Stimulated activated memory B cell treated with anti-CD40 and anti-IgM and Interleukin-4, amounts not matched to agents 10 μg/mL and 1 μg/mL and 100 μg/mL, for 72 hours (primary cell): Measurements from ENCODE around the gene GCKR.
"Not testable (repeated sequence)": the region's sequence is repeated elsewhere in the genome, so short reads cannot be mapped to it uniquely, and the experiment has no call there.

ENCODE experiments used
- ATAC-seq: fragments of 150-1000 bp; cut with Tn5 transposase; 2 replicates; pipeline ENCODE4 v1.10.0; 2021
- H3K27ac Mint-ChIP-seq: one replicate; pipeline ENCODE4 v1.8.0; 2022; ENCODE audit warnings: mild to moderate bottlenecking, mixed read lengths
- H3K27me3 Mint-ChIP-seq: one replicate; pipeline ENCODE4 v1.8.0; 2022; ENCODE audit warnings: mixed read lengths
- H3K36me3 Mint-ChIP-seq: one replicate; pipeline ENCODE4 v1.8.0; 2022; ENCODE audit warnings: mixed read lengths
- H3K4me1 Mint-ChIP-seq: one replicate; pipeline ENCODE4 v1.8.0; 2022; ENCODE audit warnings: mixed read lengths
- H3K4me3 Mint-ChIP-seq: one replicate; pipeline ENCODE4 v1.8.0; 2022; ENCODE audit warnings: mild to moderate bottlenecking, moderate library complexity, mixed read lengths
- H3K9me3 Mint-ChIP-seq: one replicate; pipeline ENCODE4 v1.8.0; 2022; ENCODE audit warnings: mixed read lengths

GCKR gene

DNA sequence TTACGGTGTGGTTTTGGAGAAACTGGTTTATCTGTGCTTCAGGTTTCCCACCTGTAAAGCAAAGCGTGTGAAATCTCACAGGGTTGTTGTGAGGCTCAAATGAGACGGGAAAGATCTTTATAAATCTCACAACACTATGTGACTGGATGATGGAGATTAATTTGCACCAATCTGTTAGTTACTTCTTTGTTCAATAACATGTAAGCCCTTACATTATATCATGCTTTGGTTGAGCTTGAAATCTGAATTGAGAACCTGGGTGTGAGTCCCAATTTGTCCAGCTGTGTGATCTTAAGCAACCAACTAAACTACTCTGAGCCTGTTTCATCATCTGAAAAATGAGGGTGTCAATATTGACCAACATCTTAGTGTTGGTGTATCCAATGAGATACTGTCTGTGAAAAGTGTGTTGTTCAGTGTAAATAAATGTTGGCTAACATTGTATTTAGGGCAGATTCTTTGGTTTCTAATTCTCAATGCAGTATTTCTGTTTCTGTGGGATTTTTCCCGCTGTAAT lies 741 bp upstream of the GCKR start:
- Mint-ChIP-seq H3K27ac (peak overlapping the region; percentile 51), H3K36me3 (no peaks in the 10 kb centered on the region), H3K4me1 (peaks cover 10% of the 10 kb centered on the region), H3K4me3 (peak overlapping the region; percentile 77), H3K9me3 (no peaks in the 10 kb centered on the region), H3K27me3 (peaks cover 71% of the 10 kb centered on the region)
- ATAC-seq = no peak

DNA sequence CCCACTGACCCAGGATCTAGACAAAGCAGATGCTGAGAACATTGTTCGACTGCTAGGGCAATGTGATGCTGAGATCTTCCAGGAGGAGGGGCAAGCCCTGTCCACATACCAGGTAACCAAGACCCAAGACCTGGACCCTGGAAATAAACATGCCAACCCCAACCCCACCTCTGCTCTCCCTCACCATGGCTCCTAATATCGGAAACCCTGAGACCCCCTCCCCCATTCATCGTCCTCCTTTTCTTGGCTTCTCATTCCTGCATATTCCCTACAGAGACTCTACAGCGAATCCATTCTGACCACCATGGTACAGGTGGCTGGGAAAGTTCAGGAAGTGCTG lies 619 bp downstream of the GCKR start:
- Mint-ChIP-seq H3K4me3 (no peak overlapping the region), H3K27ac (no peak overlapping the region), H3K36me3 (no peaks in the 10 kb centered on the region)

DNA sequence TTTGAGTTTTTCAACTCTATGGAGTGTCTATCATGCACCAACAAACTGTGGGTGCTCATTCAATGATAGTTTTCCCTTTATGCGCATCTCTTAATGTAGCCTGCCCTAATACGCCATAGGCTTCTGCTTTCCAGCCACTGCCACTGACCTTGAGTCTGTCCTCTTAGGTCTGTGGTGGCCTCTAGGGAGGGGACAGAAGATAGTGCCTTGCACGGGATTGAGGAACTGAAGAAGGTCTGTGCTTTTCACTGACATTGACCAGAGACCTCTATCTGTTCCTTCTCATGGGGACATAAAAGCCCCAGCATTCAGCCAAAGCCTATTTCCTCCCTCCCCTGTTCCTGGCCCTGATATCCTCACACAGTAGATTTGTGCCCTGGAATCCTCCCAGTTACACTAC lies 2.3 kb downstream of the GCKR start:
- no peak for ATAC-seq
- Mint-ChIP-seq H3K4me1 (peaks cover 10% of the 10 kb centered on the region), H3K36me3 (no peaks in the 10 kb centered on the region), H3K4me3 (no peak overlapping the region), H3K9me3 (no peaks in the 10 kb centered on the region), H3K27me3 (peaks cover 57% of the 10 kb centered on the region), H3K27ac (no peak overlapping the region)

More for the DNA sequence above, 619 bp downstream of the GCKR start:
- Mint-ChIP-seq H3K4me1 (peaks cover 10% of the 10 kb centered on the region), H3K27me3 (peaks cover 71% of the 10 kb centered on the region), H3K9me3 (no peaks in the 10 kb centered on the region)
- no peak for ATAC-seq

DNA sequence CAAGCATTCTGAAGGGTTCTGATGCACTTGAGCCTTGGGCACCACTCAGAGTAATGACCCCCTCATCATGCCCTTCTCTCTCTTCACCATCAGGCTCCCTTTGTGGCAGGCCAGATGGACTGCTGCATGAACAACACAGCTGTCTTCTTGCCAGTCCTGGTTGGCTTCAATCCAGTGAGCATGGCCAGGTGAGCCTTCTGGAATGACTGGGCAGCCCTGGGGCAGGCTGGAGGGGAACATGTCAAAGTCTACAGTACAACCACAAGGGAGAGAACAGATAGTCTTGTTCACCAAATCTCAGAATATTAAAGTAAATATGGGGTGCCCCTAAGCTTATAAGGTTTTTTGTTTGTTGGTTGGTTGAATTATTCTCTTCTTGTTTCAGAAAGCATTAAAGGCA lies 4.4 kb downstream of the GCKR start:
- Mint-ChIP-seq H3K27ac (no peak overlapping the region), H3K27me3 (peaks cover 37% of the 10 kb centered on the region), H3K4me3 (no peak overlapping the region), H3K36me3 (no peaks in the 10 kb centered on the region), H3K9me3 (no peaks in the 10 kb centered on the region), H3K4me1 (no peaks in the 10 kb centered on the region)
- ATAC-seq = no peak

DNA sequence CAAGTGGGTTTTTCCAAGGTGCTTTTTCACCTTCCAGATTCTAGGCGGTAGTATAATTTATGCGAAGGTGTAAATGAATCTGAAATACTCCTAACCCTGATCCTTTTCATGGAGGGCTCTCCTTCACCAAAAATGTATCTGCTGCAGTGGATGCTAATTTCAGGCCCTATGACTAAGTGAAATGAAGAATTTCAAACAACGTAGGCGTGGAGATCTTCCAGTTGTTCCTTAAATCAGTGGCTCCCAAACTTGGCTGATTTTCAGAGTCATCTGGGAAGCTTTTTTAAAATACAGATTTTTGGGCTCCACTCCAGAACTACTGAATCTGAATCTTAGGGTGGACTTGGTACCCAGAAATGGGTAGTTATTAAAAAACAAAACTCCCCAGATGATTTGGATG lies 5.5 kb downstream of the GCKR start:
- Mint-ChIP-seq H3K27ac (no peak overlapping the region), H3K9me3 (no peaks in the 10 kb centered on the region), H3K36me3 (no peaks in the 10 kb centered on the region), H3K27me3 (peaks cover 34% of the 10 kb centered on the region), H3K4me3 (no peak overlapping the region), H3K4me1 (no peaks in the 10 kb centered on the region)
- ATAC-seq = no peak

GRCh38 chr2:27506587-27506986 lies 9.9 kb downstream of the GCKR start:
- no peak overlapping the region for H3K27ac Mint-ChIP-seq
- no peaks in the 10 kb centered on the region for H3K9me3 Mint-ChIP-seq
- no peak overlapping the region for H3K4me3 Mint-ChIP-seq
- H3K27me3 Mint-ChIP-seq = peaks cover 12% of the 10 kb centered on the region
- peak; percentile 24 for ATAC-seq
- no peaks in the 10 kb centered on the region for H3K36me3 Mint-ChIP-seq
- H3K4me1 Mint-ChIP-seq = no peaks in the 10 kb centered on the region

DNA sequence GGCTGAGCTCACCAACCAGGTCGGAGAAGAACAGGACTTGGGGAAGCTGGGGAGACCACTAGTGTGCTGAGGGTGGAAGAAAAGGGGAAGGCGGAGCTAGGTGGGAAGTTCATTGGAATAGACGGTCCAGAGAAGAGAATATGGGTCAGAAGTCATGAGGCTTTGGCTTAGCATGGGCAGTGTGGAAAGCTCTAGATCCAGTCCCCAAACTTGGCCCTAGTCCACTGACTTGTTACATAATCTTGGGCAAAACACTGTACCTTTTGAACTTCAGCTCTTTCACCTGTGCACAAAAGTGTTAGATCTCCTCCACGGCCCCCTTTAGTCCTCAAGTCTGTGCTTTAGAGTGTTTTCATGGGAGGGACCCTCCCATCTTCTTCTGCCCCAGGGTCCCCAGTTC lies 10.7 kb downstream of the GCKR start:
- H3K27ac Mint-ChIP-seq = no peak overlapping the region
- no peak for ATAC-seq
- no peaks in the 10 kb centered on the region for H3K9me3 Mint-ChIP-seq
- H3K36me3 Mint-ChIP-seq = no peaks in the 10 kb centered on the region
- H3K4me3 Mint-ChIP-seq = no peak overlapping the region
- H3K4me1 Mint-ChIP-seq = no peaks in the 10 kb centered on the region
- peaks cover 12% of the 10 kb centered on the region for H3K27me3 Mint-ChIP-seq

GRCh38 chr2:27509326-27509725 lies 12.7 kb downstream of the GCKR start:
- Mint-ChIP-seq H3K4me1 (no peaks in the 10 kb centered on the region), H3K4me3 (no peak overlapping the region), H3K27ac (no peak overlapping the region), H3K9me3 (no peaks in the 10 kb centered on the region), H3K27me3 (peaks cover 12% of the 10 kb centered on the region), H3K36me3 (no peaks in the 10 kb centered on the region)
- no peak for ATAC-seq

DNA sequence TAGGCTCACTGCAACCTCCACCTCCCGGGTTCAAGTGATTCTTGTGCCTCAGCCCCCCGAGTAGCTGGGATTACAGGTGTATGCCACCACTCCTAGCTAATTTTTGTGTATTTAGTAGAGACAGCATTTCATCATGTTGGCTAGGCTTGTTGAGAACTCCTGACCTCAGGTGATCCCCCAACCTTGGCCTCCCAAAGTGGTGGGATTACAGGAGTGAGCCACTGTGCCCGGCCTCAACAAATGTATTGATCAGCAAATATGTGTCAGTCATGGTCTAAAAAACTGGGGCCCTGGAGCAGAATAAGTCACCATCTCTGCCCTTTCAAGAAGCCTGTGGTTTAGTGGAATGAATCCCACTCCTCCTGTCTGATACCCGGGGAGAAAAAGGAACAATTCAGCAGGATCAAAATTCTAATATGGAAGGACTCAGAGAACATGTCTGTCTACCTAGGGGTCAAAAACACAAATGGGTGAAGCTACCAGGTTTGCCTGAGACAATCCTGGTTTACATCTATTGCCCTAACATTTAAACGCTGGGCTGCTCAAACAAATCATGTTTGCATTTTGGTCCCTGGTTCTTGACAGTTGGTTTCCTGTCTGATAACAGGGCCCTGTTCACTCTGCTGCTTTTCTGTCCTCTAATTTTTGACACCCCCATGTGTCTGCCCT lies 21.6 kb downstream of the GCKR start:
- no peaks in the 10 kb centered on the region for H3K36me3 Mint-ChIP-seq
- H3K27ac Mint-ChIP-seq = no peak overlapping the region
- no peak overlapping the region for H3K4me3 Mint-ChIP-seq
- H3K4me1 Mint-ChIP-seq = no peaks in the 10 kb centered on the region
- H3K27me3 Mint-ChIP-seq = peaks cover 44% of the 10 kb centered on the region
- no peak for ATAC-seq
- no peaks in the 10 kb centered on the region for H3K9me3 Mint-ChIP-seq

DNA sequence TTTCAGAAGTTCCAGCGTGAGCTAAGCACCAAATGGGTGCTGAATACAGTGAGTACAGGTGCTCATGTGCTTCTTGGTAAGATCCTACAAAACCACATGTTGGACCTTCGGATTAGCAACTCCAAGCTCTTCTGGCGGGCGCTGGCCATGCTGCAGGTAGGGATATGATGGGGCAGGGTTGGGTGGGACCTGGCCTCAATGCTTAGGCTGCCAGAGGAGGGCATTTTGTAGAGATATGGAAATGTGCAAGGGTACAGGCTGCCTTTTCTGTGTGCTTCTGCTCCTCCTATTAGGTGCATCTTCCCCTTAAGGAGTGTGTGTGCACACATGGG lies 22.1 kb downstream of the GCKR start:
- Mint-ChIP-seq H3K4me3 (no peak overlapping the region), H3K27ac (no peak overlapping the region), H3K9me3 (no peaks in the 10 kb centered on the region), H3K4me1 (no peaks in the 10 kb centered on the region), H3K27me3 (peaks cover 49% of the 10 kb centered on the region), H3K36me3 (no peaks in the 10 kb centered on the region)
- ATAC-seq = no peak

DNA sequence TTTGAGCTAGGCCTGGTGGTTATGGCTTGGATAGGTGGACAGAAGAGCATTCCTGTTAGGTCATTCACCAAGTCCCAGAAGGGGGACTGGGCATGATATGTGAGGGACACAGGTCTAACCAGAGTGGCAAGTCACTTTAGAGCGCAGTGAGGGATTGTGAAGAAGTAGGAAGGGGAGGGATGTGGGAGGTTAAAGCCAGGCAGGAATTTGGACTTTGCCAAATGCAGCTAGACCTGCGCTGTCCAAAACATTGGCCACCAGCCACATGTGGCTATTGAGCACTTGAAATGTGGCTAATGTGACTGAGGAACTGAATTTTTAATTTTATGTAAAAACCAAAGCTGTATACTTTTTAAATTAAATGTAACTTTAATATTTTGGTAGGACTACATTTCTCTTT lies 23.7 kb downstream of the GCKR start:
- ATAC-seq = no peak
- no peaks in the 10 kb centered on the region for H3K36me3 Mint-ChIP-seq
- H3K4me1 Mint-ChIP-seq = no peaks in the 10 kb centered on the region
- peaks cover 65% of the 10 kb centered on the region for H3K27me3 Mint-ChIP-seq
- no peak overlapping the region for H3K27ac Mint-ChIP-seq
- H3K4me3 Mint-ChIP-seq = no peak overlapping the region
- no peaks in the 10 kb centered on the region for H3K9me3 Mint-ChIP-seq

DNA sequence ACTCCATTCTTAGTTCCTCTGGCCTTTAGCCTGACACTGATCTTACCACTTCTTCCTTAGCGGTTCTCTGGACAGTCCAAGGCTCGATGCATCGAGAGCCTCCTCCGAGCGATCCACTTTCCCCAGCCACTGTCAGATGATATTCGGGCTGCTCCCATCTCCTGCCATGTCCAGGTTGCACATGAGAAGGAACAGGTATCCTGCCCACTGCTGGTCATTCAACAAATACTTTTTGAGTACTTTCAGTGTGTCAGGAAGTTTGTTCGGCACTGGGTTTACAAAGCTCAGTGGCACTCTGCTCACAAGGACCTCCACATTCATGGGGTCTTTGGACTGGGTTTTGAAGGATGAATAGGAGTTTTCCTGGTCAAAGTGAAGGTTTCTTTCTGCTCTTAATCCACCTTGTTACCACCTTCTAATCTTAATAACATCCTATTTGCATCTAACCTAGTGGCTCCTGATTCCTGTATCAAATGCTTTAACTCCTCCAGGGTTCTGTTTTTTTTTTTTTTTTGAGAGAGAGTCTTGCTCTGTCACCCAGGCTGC lies 25.8 kb downstream of the GCKR start:
- H3K4me3 Mint-ChIP-seq = no peak overlapping the region
- H3K27ac Mint-ChIP-seq = no peak overlapping the region
- H3K36me3 Mint-ChIP-seq = no peaks in the 10 kb centered on the region
- no peak for ATAC-seq
- H3K4me1 Mint-ChIP-seq = no peaks in the 10 kb centered on the region
- peaks cover 74% of the 10 kb centered on the region for H3K27me3 Mint-ChIP-seq
- H3K9me3 Mint-ChIP-seq = no peaks in the 10 kb centered on the region

DNA sequence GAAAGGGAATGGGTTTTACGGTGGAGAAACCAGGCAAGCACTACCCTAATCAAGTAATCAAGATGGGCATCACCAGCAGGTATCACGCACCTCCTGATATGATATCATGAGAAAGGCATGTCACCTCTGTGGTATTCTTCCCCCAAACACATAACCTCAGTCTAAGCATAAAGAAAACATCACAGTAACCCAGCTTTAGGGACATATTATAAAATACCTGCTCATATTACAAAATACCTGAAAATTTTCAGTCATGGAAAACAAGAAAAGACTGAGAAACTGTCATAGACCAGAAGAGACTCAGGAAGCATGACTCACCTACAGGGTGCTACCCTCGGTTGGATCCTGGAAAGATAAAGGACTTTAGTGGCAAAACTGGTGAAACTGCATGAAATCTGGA lies 30.5 kb downstream of the GCKR start:
- peaks cover 46% of the 10 kb centered on the region for H3K27me3 Mint-ChIP-seq
- no peak overlapping the region for H3K4me3 Mint-ChIP-seq
- H3K36me3 Mint-ChIP-seq = no peaks in the 10 kb centered on the region
- H3K4me1 Mint-ChIP-seq = no peaks in the 10 kb centered on the region
- ATAC-seq = no peak
- no peaks in the 10 kb centered on the region for H3K9me3 Mint-ChIP-seq
- H3K27ac Mint-ChIP-seq = no peak overlapping the region

DNA sequence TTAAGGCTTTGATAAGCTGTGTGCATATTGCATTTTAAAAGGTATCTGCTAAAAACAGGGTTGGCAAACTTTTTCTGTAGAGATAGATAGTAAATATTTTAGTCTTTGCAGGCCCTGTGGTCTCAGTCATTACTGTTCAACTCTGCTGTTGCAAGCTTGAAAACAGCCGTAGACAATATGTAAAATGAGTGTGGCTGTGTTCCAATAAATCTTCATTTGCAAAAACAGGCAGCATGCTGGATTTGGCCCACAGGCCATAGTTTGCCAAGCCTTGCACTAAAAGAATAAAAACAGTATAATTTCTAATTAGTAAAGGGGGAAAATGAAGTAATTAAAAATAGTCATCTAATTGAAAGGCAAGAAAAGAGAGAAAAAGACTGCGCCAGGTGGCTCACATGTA lies 35.3 kb downstream of the GCKR start:
- Mint-ChIP-seq H3K9me3 (no peaks in the 10 kb centered on the region), H3K27me3 (peaks cover 5% of the 10 kb centered on the region), H3K4me1 (no peaks in the 10 kb centered on the region)

DNA sequence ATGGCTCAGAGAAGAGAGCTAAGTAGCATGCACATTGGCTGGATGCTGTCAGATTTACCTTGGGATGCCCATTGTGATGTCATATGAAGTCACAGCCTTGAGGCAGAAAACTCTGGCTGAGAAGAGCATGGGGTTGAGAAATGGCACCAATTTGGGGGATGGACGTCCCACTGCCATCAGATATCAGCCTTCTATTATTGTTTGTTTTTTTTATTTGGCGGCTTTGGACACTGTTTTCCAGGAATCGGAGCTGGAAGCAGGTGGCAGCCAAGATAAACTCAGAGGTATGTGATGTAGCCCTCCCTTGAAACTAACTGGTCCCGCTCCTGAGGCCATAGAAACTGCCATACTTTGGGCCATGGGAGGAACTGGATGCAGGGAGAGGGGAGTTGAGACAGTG lies 40.6 kb downstream of the GCKR start:
- Mint-ChIP-seq H3K4me1 (no peaks in the 10 kb centered on the region), H3K27me3 (peaks cover 23% of the 10 kb centered on the region), H3K36me3 (no peaks in the 10 kb centered on the region), H3K4me3 (no peak overlapping the region), H3K27ac (no peak overlapping the region), H3K9me3 (no peaks in the 10 kb centered on the region)
- ATAC-seq = no peak

More for the DNA sequence above, 35.3 kb downstream of the GCKR start:
- Mint-ChIP-seq H3K36me3 (no peaks in the 10 kb centered on the region), H3K4me3 (no peak overlapping the region), H3K27ac (no peak overlapping the region)
- ATAC-seq = no peak

DNA sequence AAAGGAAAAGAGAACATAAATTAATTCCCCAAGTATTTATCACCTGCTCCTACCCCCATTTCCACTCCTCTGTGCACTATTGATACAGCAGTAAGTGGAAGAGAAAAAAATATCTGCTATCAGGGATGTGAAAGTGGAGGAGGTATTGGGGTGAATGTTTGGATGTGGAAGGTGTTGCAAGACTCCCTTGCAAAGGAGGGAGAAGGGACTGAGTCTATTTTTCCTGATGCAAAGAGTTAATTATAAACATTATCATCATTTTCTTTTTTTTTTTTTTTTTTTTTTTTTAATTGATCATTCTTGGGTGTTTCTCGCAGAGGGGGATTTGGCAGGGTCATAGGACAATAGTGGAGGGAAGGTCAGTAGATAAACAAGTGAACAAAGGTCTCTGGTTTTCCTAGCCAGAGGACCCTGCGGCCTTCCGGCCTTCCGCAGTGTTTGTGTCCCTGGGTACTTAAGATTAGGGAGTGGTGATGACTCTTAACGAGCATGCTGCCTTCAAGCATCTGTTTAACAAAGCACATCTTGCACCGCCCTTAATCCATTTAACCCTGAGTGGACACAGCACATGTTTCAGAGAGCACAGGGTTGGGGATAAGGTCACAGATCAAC lies 42.3 kb downstream of the GCKR start:
- not testable (repeated sequence) for ATAC-seq, H3K36me3 Mint-ChIP-seq, H3K4me1 Mint-ChIP-seq, H3K4me3 Mint-ChIP-seq, H3K9me3 Mint-ChIP-seq, H3K27ac Mint-ChIP-seq
- H3K27me3 Mint-ChIP-seq = peaks cover 23% of the 10 kb centered on the region
